Activated T-helper 2 cell treated with anti-CD3 and anti-CD28 coated beads, Interferon-gamma antibody, Interleukin-2, Interleukin-4, amounts not matched to agents 10 μg/mL and 5 μg/mL and 100 μg/mL, durations not matched to agents 14 hours and 24 hours and 36 hours (primary cell): ENCODE data around the gene MAPK12. TPM values are rescaled to one million over a fixed set of nuclear protein-coding genes. Genes with fewer than 3 reads are reported as not detected.

Experiments
- DNase-seq: peaks from one replicate; pipeline ENCODE4 v3.0.0; 2021; ENCODE audit warnings: low spot score
- H3K27ac Mint-ChIP-seq: one replicate; pipeline ENCODE4 v1.8.0; 2021; ENCODE audit warnings: mixed read lengths
- H3K27me3 Mint-ChIP-seq: one replicate; pipeline ENCODE4 v1.8.0; 2021; ENCODE audit warnings: low read depth, mixed read lengths
- H3K36me3 Mint-ChIP-seq: one replicate; pipeline ENCODE4 v1.8.0; 2021; ENCODE audit warnings: low read depth, mixed read lengths
- H3K4me1 Mint-ChIP-seq: one replicate; pipeline ENCODE4 v1.8.0; 2021; ENCODE audit warnings: low read depth, mixed read lengths
- H3K4me3 Mint-ChIP-seq: one replicate; pipeline ENCODE4 v1.8.0; 2021; ENCODE audit warnings: low read depth, mild to moderate bottlenecking, moderate library complexity, mixed read lengths
- H3K9me3 Mint-ChIP-seq: one replicate; pipeline ENCODE4 v1.8.0; 2021; ENCODE audit warnings: mixed read lengths
- intact Hi-C: fragments of 100-400 bp; cut with micrococcal nuclease; formaldehyde crosslinking; loops from one replicate; pipeline ENCODE4 v1.15.1; 2023
- total RNA-seq: library from RNA; stranded (reverse); gene quantifications from 2 replicates; pipeline ENCODE4 v1.2.3, GENCODE V29; 2022

MAPK12 gene
- total RNA-seq, 1 donor from 2014 or later, result 16.3 TPM

DNA sequence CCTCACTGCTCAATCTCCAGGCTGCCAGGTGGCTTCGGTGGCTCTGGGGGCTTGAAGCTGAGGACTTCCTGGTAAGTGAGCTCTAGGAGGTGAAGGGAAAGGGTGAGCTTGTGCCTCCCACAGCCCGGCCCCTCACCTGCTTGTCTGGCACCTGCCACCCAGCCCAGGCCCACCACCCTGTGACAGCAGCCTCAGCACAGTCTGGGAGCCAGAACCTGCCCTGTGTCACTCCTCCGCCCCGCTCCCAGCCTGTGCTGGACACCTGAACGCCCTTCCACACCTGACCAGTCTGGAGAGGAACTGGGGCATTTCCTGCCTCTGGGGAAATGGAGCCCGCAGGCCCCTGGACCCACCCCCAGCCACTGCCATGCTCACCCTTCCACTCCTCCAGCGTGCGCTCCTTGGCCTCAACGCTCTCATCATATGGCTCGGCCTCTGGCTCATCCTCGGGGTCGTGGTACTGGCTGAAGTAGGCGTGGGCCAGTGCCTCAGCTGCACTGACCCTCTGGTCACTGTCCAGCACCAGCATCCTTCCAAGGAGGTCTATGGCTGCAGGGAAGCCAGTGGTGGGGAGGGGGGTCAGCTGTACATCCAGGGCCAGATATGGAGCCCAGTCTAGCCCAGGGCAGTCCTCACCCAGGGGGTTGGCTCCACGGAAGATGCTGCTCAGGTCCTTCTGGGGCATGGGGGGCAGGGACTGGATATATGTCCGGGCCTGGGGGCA, 3.6 kb upstream of the MAPK12 start:
- peaks cover 6% of the 10 kb centered on the region for H3K4me1 Mint-ChIP-seq
- H3K36me3 Mint-ChIP-seq, result no peaks in the 10 kb centered on the region
- no peaks in the 10 kb centered on the region for H3K9me3 Mint-ChIP-seq
- H3K4me3 Mint-ChIP-seq, result no peak overlapping the region
- intact Hi-C loops, result no loop called here
- DNase-seq, result no peak
- H3K27me3 Mint-ChIP-seq, result peaks cover 12% of the 10 kb centered on the region
- H3K27ac Mint-ChIP-seq, result no peak overlapping the region

DNA sequence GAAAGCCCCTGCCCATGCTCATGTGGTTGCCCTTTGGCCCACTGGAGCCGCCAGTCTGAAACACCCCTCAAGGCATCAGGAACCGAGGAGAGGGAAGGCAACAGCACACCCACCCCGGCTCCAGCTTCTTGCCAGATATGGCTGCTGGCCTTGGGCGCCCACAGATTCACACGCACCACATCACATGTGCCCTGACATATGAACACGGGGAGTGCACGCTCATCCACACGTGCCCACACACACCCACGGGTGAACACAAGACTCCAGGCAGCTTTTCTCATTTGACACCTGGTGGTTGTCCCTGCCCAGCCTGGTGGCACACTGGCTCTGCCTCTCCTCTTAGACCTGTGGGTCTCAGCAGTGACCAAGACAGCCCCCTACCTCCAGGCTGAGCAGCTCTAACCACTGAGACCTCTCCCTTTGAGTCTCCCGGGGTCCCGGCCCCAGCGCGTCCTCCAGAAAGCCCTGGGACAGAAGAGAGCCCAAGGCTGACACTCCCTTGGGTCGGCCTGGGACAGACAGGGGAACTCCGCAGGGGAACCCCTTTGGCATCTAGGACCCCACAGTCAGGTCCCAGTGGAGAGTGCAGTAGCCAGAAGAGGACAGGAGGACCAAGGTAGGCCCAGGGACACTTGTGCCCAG, 2.7 kb upstream of the MAPK12 start:
- Mint-ChIP-seq H3K4me1 (peaks cover 6% of the 10 kb centered on the region), H3K4me3 (no peak overlapping the region), H3K27ac (no peak overlapping the region), H3K36me3 (no peaks in the 10 kb centered on the region), H3K27me3 (peaks cover 12% of the 10 kb centered on the region), H3K9me3 (no peaks in the 10 kb centered on the region)
- no peak for DNase-seq
- intact Hi-C loops, result no loop called here

DNA sequence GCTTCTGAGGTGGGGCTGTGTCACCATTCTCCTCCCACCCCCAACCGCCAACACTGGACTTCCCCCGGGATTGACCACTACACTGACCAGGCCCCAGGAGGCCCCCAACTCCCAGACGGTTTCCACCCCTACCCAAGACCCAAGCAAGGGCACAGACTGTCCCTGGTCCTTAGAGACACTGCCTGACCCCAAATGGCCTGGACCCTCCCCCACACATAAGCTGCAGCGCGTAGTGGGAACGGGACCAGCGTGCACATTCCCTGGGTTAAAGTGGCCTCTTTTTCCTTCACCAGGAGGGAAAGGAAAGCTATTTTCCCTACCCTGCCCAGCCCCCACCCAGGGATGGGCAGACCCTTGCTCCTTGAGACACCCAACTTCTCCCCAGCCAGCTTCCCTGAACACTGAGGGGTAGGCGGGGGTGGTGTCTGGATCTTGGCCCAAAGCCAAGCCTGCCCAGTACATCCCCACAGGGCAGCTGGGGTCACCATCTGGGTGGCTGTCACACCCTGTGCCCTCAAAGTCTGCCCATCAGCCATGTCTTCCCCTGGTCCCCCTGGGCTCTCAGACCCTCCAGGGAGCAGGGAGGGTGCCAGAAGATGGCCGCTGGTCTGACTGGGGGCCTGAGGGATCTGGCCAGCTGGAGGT, 1.6 kb upstream of the MAPK12 start:
- no peak for DNase-seq
- no peaks in the 10 kb centered on the region for H3K36me3 Mint-ChIP-seq
- H3K27ac Mint-ChIP-seq, result no peak overlapping the region
- intact Hi-C loops, result no loop called here
- peaks cover 5% of the 10 kb centered on the region for H3K4me1 Mint-ChIP-seq
- H3K4me3 Mint-ChIP-seq, result no peak overlapping the region
- H3K9me3 Mint-ChIP-seq, result no peaks in the 10 kb centered on the region
- H3K27me3 Mint-ChIP-seq, result peaks cover 10% of the 10 kb centered on the region

DNA sequence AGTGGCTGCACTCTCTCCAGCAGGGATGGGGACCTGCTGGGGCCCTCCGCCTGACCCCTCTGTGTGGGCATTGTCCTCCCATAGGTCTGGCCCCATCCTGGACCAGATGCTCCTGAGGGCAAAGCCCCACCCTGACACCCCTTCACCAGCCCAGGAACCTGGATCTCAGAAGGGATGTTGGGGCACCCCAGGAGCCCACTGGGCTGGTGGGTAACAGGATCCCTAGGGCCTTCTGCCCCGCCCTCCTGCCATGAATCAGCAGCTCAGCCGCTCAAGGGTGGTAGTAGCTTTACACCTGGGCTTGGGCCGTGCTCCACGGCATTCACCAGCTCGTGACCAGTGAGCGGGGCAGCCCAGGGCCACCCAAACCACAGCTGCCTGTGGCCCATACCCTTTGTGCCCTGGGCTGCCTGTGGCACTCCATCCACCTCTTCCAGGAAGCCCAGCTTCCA, 1.0 kb upstream of the MAPK12 start:
- no peaks in the 10 kb centered on the region for H3K9me3 Mint-ChIP-seq
- H3K27me3 Mint-ChIP-seq, result peaks cover 9% of the 10 kb centered on the region
- intact Hi-C loops, result no loop called here
- peak overlapping the region; percentile 69 for H3K4me3 Mint-ChIP-seq
- no peaks in the 10 kb centered on the region for H3K36me3 Mint-ChIP-seq
- no peak overlapping the region for H3K27ac Mint-ChIP-seq
- DNase-seq, result no peak
- peaks cover 5% of the 10 kb centered on the region for H3K4me1 Mint-ChIP-seq

DNA sequence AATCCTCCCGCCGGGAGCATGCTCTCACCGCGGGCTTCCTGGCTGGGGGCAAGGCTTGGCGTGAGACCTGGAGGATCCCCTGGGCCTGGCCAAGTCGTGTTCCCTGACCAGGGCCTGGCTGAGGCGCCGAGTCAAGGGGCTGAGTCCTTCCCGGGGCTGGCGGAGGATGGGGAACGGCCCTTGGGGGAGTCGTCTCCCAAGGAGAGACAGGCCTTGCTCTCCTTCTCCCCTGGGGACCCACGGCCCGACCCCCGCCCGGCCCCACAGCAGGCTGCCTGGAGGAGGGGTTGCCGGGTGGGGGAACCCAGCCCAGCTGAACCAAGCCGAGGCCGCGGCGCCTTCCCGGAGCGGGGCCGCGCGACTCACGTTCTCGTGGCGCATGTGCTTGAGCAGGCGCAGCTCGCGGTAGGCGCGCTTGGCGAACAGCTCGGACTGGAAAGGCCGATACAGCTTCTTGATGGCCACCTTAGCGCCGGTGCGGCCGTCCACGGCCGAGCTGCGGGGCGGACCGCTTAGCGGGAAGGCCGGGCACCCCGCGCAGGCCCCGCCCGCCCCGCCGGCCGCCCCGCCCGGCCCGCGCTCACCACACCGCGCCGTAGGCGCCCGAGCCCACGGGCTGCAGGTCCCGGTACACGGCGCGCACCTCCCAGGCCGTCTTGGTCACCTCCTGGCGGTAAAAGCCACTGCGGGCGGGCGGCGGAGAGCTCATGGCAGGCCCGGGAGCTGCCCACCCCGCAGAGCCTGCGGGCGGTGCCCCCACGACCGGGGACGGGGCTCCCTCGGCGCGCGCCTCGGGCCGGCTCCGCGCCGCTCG, 475 bp downstream of the MAPK12 start:
- H3K4me3 Mint-ChIP-seq, result peak overlapping the region; percentile 17
- H3K9me3 Mint-ChIP-seq, result no peaks in the 10 kb centered on the region
- H3K4me1 Mint-ChIP-seq, result peaks cover 5% of the 10 kb centered on the region
- no peaks in the 10 kb centered on the region for H3K36me3 Mint-ChIP-seq
- DNase-seq, result no peak
- peaks cover 9% of the 10 kb centered on the region for H3K27me3 Mint-ChIP-seq
- no peak overlapping the region for H3K27ac Mint-ChIP-seq
- intact Hi-C loops, result no loop called here

DNA sequence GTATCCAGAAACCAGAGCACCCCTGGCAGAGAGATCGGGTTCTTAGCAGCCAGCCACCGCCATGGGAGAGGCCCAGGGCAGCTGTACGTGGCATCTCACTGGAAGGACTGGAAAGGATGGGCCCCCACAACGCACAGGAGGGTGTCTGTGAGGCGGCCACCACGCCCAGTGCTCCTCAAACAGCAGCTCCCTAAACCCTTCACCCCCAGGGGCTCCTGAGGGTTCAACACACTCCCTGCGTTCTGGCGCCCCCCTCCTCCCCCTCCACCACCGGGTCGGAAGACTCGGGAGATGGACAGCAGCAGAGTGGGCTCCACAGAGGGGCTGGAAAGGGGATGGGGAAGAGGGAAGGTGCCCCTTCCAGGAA, 1.1 kb downstream of the MAPK12 start:
- Mint-ChIP-seq H3K36me3 (no peaks in the 10 kb centered on the region), H3K4me1 (peaks cover 5% of the 10 kb centered on the region), H3K4me3 (peak overlapping the region; percentile 17), H3K9me3 (no peaks in the 10 kb centered on the region), H3K27ac (no peak overlapping the region), H3K27me3 (peaks cover 9% of the 10 kb centered on the region)
- no peak for DNase-seq
- intact Hi-C loops, result no loop called here

DNA sequence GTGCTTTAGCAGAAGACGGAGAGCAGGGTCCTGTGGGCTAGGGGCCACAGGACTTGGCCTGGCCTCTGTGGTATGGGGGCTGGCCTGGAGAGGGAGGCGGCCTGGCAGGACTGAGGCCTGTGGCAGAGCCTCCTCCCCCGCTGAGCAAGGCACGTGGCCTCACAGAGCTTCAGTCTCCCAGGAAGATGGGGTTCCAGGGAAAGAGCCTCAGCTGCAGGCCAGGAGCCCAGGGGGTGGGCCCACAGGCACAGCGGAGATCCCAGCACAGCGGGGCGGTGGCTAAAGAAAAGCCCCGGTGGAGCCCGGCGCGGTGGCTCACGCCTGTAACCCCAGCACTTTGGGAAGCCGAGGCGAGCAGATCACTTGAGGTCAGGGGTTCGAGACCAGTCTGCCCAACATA, 2.2 kb downstream of the MAPK12 start:
- Mint-ChIP-seq H3K36me3 (no peaks in the 10 kb centered on the region), H3K27me3 (peaks cover 9% of the 10 kb centered on the region), H3K4me1 (peaks cover 5% of the 10 kb centered on the region), H3K27ac (no peak overlapping the region), H3K4me3 (peak overlapping the region; percentile 39), H3K9me3 (no peaks in the 10 kb centered on the region)
- DNase-seq, result no peak
- intact Hi-C loops, result no loop called here

DNA sequence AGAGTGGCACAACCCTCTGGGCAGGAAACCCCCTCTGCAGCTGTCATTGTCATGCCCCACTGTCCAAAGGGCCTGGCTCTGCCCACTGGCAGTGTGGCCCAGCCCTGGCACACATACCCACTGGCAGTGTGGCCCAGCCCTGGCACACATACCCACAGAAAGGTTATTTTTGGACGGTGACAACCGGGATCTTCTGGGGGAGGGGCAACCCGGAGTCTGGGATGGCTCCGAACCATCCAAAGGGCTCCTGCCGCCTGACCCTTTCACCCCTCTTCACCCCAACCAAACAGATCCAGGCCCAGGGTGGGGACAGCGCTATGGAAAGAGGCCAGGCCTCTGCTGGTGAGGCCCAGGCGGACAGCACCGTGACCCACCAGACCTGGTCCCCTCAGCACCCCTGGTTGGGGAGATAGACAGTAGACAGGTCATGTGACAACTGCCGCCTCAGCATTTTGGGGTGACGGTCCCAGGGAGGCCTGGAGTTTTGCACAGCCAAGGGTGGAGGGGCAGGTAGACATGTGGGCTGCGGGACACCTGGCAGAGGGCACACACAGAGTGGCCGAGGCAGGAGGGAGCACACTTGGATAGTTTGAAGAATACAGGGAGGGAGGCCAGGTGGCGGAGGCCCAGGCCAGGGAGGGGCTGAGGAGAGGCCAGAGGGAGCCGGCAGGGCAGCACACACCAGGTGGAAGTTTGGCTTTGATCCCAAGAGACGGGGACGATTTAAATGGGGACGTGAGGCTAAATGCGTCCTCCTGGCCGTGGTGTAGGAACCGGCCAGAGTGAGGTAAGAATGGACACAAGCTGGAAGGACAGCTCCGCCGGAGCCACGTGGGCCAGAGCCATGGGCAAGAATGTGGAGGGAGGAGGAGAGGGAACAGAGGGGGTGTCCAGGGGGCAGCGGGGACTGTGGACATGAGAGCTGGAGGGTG, 2.9 kb downstream of the MAPK12 start:
- intact Hi-C loops, result no loop called here
- H3K4me1 Mint-ChIP-seq, result peaks cover 5% of the 10 kb centered on the region
- H3K36me3 Mint-ChIP-seq, result no peaks in the 10 kb centered on the region
- H3K27ac Mint-ChIP-seq, result no peak overlapping the region
- H3K4me3 Mint-ChIP-seq, result peak overlapping the region; percentile 39
- no peaks in the 10 kb centered on the region for H3K9me3 Mint-ChIP-seq
- H3K27me3 Mint-ChIP-seq, result peaks cover 9% of the 10 kb centered on the region
- DNase-seq, result no peak

DNA sequence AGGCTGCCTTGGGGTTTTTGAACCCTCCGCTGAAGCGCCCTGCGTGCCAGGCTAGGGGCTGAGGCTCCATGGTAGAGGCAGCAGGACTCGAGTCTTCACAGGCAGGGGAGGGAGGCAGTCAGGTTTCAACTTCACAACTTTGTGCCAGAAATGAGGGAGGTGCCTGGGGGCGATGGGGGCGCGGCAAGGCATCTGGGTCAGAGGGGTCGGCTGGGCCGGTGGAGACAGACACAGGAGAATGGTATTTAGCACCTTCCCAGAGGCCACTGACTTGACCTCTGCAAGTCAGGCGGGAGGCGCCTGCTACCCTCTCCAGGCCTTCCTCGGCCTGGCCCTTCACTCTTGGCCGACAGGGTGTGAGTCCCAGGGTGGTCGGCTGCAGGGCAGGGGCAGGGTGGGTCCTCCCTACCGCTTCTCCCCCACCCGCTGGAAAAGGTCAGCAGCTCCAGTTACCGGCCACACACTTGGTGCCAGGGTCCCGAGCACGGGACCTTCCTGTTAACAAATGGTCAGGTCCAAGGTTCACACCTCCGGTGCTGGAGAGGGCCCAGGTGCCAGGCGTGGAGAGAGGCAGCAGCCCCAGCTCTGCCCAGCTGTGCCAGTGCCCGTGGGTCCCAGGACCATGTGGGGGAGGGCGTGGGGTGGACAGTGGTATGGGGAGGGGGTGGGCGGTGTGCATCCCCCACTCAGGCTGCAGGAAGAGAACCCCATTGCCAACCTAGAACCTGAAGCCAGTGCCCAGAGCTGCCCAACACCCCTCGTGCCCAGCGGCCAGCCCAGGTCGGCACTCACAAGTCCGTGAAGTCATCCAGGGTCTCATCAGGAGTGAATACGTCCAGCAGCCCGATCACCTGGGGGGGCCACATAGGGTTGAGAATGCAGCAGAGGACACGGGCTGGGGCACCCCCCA, 3.8 kb downstream of the MAPK12 start:
- Mint-ChIP-seq H3K27ac (no peak overlapping the region), H3K9me3 (no peaks in the 10 kb centered on the region), H3K27me3 (peaks cover 6% of the 10 kb centered on the region), H3K36me3 (no peaks in the 10 kb centered on the region), H3K4me1 (peaks cover 5% of the 10 kb centered on the region), H3K4me3 (no peak overlapping the region)
- no peak for DNase-seq
- intact Hi-C loops, result no loop called here

DNA sequence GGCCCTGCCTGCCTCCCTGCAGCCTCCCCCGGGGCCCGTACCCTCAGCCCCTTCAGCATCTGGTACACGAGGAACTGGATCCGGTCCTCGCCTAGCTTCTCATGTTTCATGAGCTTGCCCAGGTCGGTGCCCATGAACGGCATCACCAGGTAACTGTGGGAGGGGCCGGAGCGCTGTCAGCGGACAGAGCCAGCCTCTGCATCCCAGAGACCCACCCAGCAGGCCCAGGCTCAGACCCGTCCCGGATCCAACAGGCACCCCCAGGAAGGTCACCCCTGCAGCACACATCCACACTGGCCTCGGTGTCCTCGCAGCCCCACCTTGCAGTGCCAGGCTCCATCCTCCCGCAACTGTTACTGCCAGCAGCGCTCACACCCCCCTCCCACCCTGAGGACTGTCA, 4.4 kb downstream of the MAPK12 start:
- Mint-ChIP-seq H3K4me3 (no peak overlapping the region), H3K27me3 (peaks cover 2% of the 10 kb centered on the region), H3K27ac (no peak overlapping the region), H3K9me3 (no peaks in the 10 kb centered on the region), H3K4me1 (peaks cover under 1% of the 10 kb centered on the region), H3K36me3 (no peaks in the 10 kb centered on the region)
- no peak for DNase-seq
- intact Hi-C loops, result no loop called here

DNA sequence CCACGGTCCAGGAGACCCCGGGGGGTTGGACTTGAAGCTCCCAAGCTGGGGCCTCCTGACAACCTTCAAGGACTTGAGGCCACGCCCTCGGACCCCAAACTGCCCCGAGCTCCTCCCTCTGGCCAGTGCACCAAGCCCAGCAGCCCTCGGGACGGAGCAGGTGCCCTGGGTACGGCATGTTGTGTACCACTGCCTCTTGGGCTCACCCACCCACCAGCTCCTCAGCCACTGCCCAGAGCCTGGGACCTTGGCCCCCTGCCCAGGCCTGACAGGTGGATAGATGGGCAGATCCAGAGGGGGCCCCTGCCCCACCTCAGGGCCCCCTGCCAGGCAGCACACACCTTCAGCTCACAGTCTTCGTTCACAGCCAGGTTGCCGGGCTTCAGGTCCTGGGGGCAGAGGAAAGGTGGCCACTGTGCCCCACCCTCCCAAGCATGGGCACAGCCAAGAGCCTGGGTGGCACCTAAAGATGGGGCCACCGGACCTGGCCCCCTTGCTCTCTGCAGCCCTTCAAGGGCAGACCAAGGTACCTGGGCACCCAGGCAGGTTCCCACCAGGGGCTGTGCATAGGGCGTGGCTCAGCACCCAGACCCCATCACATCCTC, 5.1 kb downstream of the MAPK12 start:
- no peaks in the 10 kb centered on the region for H3K4me1 Mint-ChIP-seq
- intact Hi-C loops, result no loop called here
- no peaks in the 10 kb centered on the region for H3K36me3 Mint-ChIP-seq
- H3K9me3 Mint-ChIP-seq, result no peaks in the 10 kb centered on the region
- H3K4me3 Mint-ChIP-seq, result no peak overlapping the region
- H3K27ac Mint-ChIP-seq, result no peak overlapping the region
- DNase-seq, result no peak
- H3K27me3 Mint-ChIP-seq, result no peaks in the 10 kb centered on the region
